Calu3 (cell line): Measurements from ENCODE around the gene ZNF407. TPM values are rescaled to one million over a fixed set of nuclear protein-coding genes. Genes with fewer than 3 reads are reported as not detected.

ENCODE experiments used
- BruUV-seq: library from RNA; stranded (reverse); fragments of 400-500 nt; replicated peaks from 2 replicates; lab custom pipeline; 2021; lab: Mats Ljungman, UMichigan
- CTCF ChIA-PET: fragments of 300-600 bp; sonication (Branson Sonifier 250); formaldehyde crosslinking; loops from one replicate; lab custom pipeline; 2022; ENCODE audit warnings: antibody characterized with exemption; lab: Charles Lee
- DNase-seq: peaks from one replicate; pipeline ENCODE4 v3.0.0; 2022
- H3K27ac Mint-ChIP-seq: one replicate; pipeline ENCODE4 v1.8.0; 2022; ENCODE audit warnings: mixed read lengths; ENCODE audit not compliant: unreplicated experiment
- H3K27me3 Mint-ChIP-seq: one replicate; pipeline ENCODE4 v1.8.0; 2022; ENCODE audit warnings: mixed read lengths; ENCODE audit not compliant: unreplicated experiment
- H3K36me3 Mint-ChIP-seq: one replicate; pipeline ENCODE4 v1.8.0; 2022; ENCODE audit warnings: mild to moderate bottlenecking, moderate library complexity, mixed read lengths; ENCODE audit not compliant: insufficient read depth, unreplicated experiment
- H3K4me1 Mint-ChIP-seq: one replicate; pipeline ENCODE4 v1.8.0; 2022; ENCODE audit warnings: mild to moderate bottlenecking, low read depth, mixed read lengths; ENCODE audit not compliant: unreplicated experiment
- H3K4me3 Mint-ChIP-seq: one replicate; pipeline ENCODE4 v1.8.0; 2022; ENCODE audit warnings: mild to moderate bottlenecking, low read depth, moderate library complexity, mixed read lengths; ENCODE audit not compliant: unreplicated experiment
- H3K9me3 Mint-ChIP-seq: one replicate; pipeline ENCODE4 v1.8.0; 2022; ENCODE audit warnings: low read depth, mixed read lengths; ENCODE audit not compliant: unreplicated experiment
- CTCF ChIP-seq: fragments of 200-600 bp; IDR thresholded peaks from one replicate; pipeline ENCODE4 v1.8.0; 2022; ENCODE audit warnings: antibody characterized with exemption; ENCODE audit not compliant: unreplicated experiment
- intact Hi-C: fragments of 100-400 bp; cut with micrococcal nuclease; formaldehyde crosslinking; loops from one replicate; pipeline ENCODE4 v1.10.0; 2022; ENCODE audit not compliant: unreplicated experiment
- total RNA-seq: library from RNA; stranded (reverse); gene quantifications from 2 replicates; pipeline ENCODE4 v1.2.3, GENCODE V29; 2022

The ZNF407 gene
- total RNA-seq, 1 experiment from 2014 or later, result 17.4 TPM

- Mint-ChIP-seq H3K4me1 (no peaks in the 10 kb centered on the region), H3K9me3 (no peaks in the 10 kb centered on the region), H3K27me3 (peaks cover 29% of the 10 kb centered on the region), H3K36me3 (no peaks in the 10 kb centered on the region), H3K4me3 (no peak overlapping the region), H3K27ac (no peak overlapping the region)
- BruUV-seq, result no TSS peak
- no peak for DNase-seq
- CTCF ChIA-PET, result no interaction called here
- TF ChIP-seq CTCF, result no peak
- intact Hi-C loops, result no loop called here
Observed at GRCh38 chr18:75109819-75110218, 512.1 kb downstream of the ZNF407 start.

- no peak for DNase-seq
- Mint-ChIP-seq H3K4me3 (no peak overlapping the region), H3K36me3 (no peaks in the 10 kb centered on the region), H3K27ac (no peak overlapping the region), H3K27me3 (peaks cover 29% of the 10 kb centered on the region), H3K4me1 (no peaks in the 10 kb centered on the region), H3K9me3 (no peaks in the 10 kb centered on the region)
- CTCF ChIA-PET, result no interaction called here
- BruUV-seq, result no TSS peak
- no peak for TF ChIP-seq CTCF
- intact Hi-C loops, result no loop called here
Observed at GRCh38 chr18:75110311-75110710, 512.6 kb downstream of the ZNF407 start.

GRCh38 chr18:75110846-75111415, 513.3 kb downstream of the ZNF407 start:
- CTCF ChIA-PET, result no interaction called here
- BruUV-seq, result no TSS peak
- Mint-ChIP-seq H3K27ac (no peak overlapping the region), H3K36me3 (no peaks in the 10 kb centered on the region), H3K9me3 (no peaks in the 10 kb centered on the region), H3K27me3 (peaks cover 30% of the 10 kb centered on the region), H3K4me1 (no peaks in the 10 kb centered on the region), H3K4me3 (no peak overlapping the region)
- no peak for TF ChIP-seq CTCF
- no peak for DNase-seq
- intact Hi-C loops, result no loop called here

GRCh38 chr18:75111760-75112159, 514.1 kb downstream of the ZNF407 start:
- Mint-ChIP-seq H3K9me3 (no peaks in the 10 kb centered on the region), H3K4me3 (no peak overlapping the region), H3K36me3 (no peaks in the 10 kb centered on the region), H3K4me1 (no peaks in the 10 kb centered on the region), H3K27ac (no peak overlapping the region), H3K27me3 (peaks cover 35% of the 10 kb centered on the region)
- CTCF ChIA-PET, result no interaction called here
- BruUV-seq, result no TSS peak
- DNase-seq, result no peak
- TF ChIP-seq CTCF, result no peak
- intact Hi-C loops, result no loop called here
